Measurements from ENCODE around the gene ITPK1. TPM values are rescaled to one million over a fixed set of nuclear protein-coding genes. Genes with fewer than 3 reads are reported as not detected.

ITPK1 gene
- total RNA-seq, 1 donor from 2014 or later, result 112 TPM

GRCh38 chr14:92946847-92947545, 168.7 kb downstream of the ITPK1 start:
- H3K9me3 ChIP-seq (replicated peaks), result no peaks in the 10 kb centered on the region
- peaks cover 58% of the 10 kb centered on the region for H3K4me1 ChIP-seq
- H3K27me3 ChIP-seq (ENCODE audit: low read depth), result no peaks in the 10 kb centered on the region
- DNase-seq, result no peak
- intact Hi-C loops (cut with micrococcal nuclease), result no loop called here
- H3K27ac ChIP-seq (replicated peaks), result no peak overlapping the region
- H3K36me3 ChIP-seq, result peaks cover 56% of the 10 kb centered on the region
- no peak overlapping the region for H3K4me3 ChIP-seq
- no peak for TF ChIP-seq CTCF (IDR thresholded peaks at IDR 0.05; ENCODE audit: borderline replicate concordance)

GRCh38 chr14:92945959-92946846, 169.5 kb downstream of the ITPK1 start:
- intact Hi-C loops (cut with micrococcal nuclease), result no loop called here
- Histone ChIP-seq H3K27me3 (ENCODE audit: low read depth) (no peaks in the 10 kb centered on the region), H3K4me3 (no peak overlapping the region), H3K36me3 (peaks cover 64% of the 10 kb centered on the region), H3K9me3 (replicated peaks) (no peaks in the 10 kb centered on the region), H3K27ac (replicated peaks) (no peak overlapping the region), H3K4me1 (peaks cover 50% of the 10 kb centered on the region)
- TF ChIP-seq CTCF (IDR thresholded peaks at IDR 0.05; ENCODE audit: borderline replicate concordance), result no peak
- DNase-seq, result peak; percentile 56

- Histone ChIP-seq H3K36me3 (peaks cover 70% of the 10 kb centered on the region), H3K4me1 (peaks cover 43% of the 10 kb centered on the region), H3K27ac (replicated peaks) (no peak overlapping the region), H3K9me3 (replicated peaks) (no peaks in the 10 kb centered on the region), H3K4me3 (no peak overlapping the region), H3K27me3 (ENCODE audit: low read depth) (no peaks in the 10 kb centered on the region)
- TF ChIP-seq CTCF (IDR thresholded peaks at IDR 0.05; ENCODE audit: borderline replicate concordance), result no peak
- DNase-seq, result no peak
- intact Hi-C loops (cut with micrococcal nuclease), result no loop called here
Measured at GRCh38 chr14:92945544-92945943, 170.2 kb downstream of the ITPK1 start.

GRCh38 chr14:92944976-92945375, 170.7 kb downstream of the ITPK1 start:
- no peak overlapping the region for H3K4me3 ChIP-seq
- H3K36me3 ChIP-seq, result peaks cover 74% of the 10 kb centered on the region
- no peak overlapping the region for H3K27ac ChIP-seq (replicated peaks)
- no peaks in the 10 kb centered on the region for H3K9me3 ChIP-seq (replicated peaks)
- intact Hi-C loops (cut with micrococcal nuclease), result no loop called here
- DNase-seq, result no peak
- H3K4me1 ChIP-seq, result peaks cover 37% of the 10 kb centered on the region
- TF ChIP-seq CTCF (IDR thresholded peaks at IDR 0.05; ENCODE audit: borderline replicate concordance), result no peak
- no peaks in the 10 kb centered on the region for H3K27me3 ChIP-seq (ENCODE audit: low read depth)

- peaks cover 68% of the 10 kb centered on the region for H3K36me3 ChIP-seq
Measured at GRCh38 chr14:92943855-92944570, 171.7 kb downstream of the ITPK1 start.

More at GRCh38 chr14:92943855-92944570, 171.7 kb downstream of the ITPK1 start:
- Histone ChIP-seq H3K4me1 (peaks cover 29% of the 10 kb centered on the region), H3K27ac (replicated peaks) (no peak overlapping the region), H3K4me3 (no peak overlapping the region), H3K9me3 (replicated peaks) (no peaks in the 10 kb centered on the region), H3K27me3 (ENCODE audit: low read depth) (no peaks in the 10 kb centered on the region)
- intact Hi-C loops (cut with micrococcal nuclease), result no loop called here
- no peak for DNase-seq
- no peak for TF ChIP-seq CTCF (IDR thresholded peaks at IDR 0.05; ENCODE audit: borderline replicate concordance)
